Glutamatergic neuron (in vitro differentiated cells): ENCODE data around the gene RAB37. TPM values are rescaled to one million over a fixed set of nuclear protein-coding genes. Genes with fewer than 3 reads are reported as not detected.

Experiments
- DNase-seq: peaks from one replicate; pipeline ENCODE4 v3.0.0; 2022
- H3K27ac Mint-ChIP-seq: one replicate; pipeline ENCODE4 v1.8.0; 2020; ENCODE audit warnings: mild to moderate bottlenecking, mixed read lengths, inconsistent platforms; ENCODE audit not compliant: unreplicated experiment
- H3K27me3 Mint-ChIP-seq: one replicate; pipeline ENCODE4 v1.8.0; 2020; ENCODE audit warnings: mild to moderate bottlenecking, moderate library complexity, mixed read lengths, inconsistent platforms; ENCODE audit not compliant: unreplicated experiment
- H3K36me3 Mint-ChIP-seq: one replicate; pipeline ENCODE4 v1.8.0; 2020; ENCODE audit warnings: mild to moderate bottlenecking, mixed read lengths, inconsistent platforms; ENCODE audit not compliant: unreplicated experiment
- H3K4me1 Mint-ChIP-seq: one replicate; pipeline ENCODE4 v1.8.0; 2020; ENCODE audit warnings: mild to moderate bottlenecking, low read depth, mixed read lengths, inconsistent platforms; ENCODE audit not compliant: unreplicated experiment
- H3K4me3 Mint-ChIP-seq: one replicate; pipeline ENCODE4 v1.8.0; 2020; ENCODE audit warnings: mild to moderate bottlenecking, mixed read lengths, inconsistent platforms; ENCODE audit not compliant: unreplicated experiment
- H3K9me3 Mint-ChIP-seq: one replicate; pipeline ENCODE4 v1.8.0; 2020; ENCODE audit warnings: mild to moderate bottlenecking, moderate library complexity, mixed read lengths, inconsistent platforms; ENCODE audit not compliant: unreplicated experiment
- CTCF ChIP-seq: fragments of 200-600 bp; sonication (generic); IDR thresholded peaks from one replicate; pipeline ENCODE4 v1.5.0; 2021; ENCODE audit not compliant: partially characterized antibody, unreplicated experiment
- total RNA-seq: library from RNA; stranded (reverse); fragmentation: NEBNext Ultra II Directional; extraction: Animal tissue kit (Norgen Biotek cat#: 25700); gene quantifications from one replicate; pipeline ENCODE4 v1.2.1, GENCODE V29; 2021; ENCODE audit not compliant: unreplicated experiment

Gene RAB37
- total RNA-seq, 1 donor from 2014 or later: 2.1 TPM

- peaks cover 2% of the 10 kb centered on the region for H3K9me3 Mint-ChIP-seq
- peaks cover 12% of the 10 kb centered on the region for H3K4me1 Mint-ChIP-seq
- H3K27me3 Mint-ChIP-seq: peaks cover 3% of the 10 kb centered on the region
- H3K27ac Mint-ChIP-seq: no peak overlapping the region
- H3K4me3 Mint-ChIP-seq: no peak overlapping the region
- DNase-seq: no peak
- no peaks in the 10 kb centered on the region for H3K36me3 Mint-ChIP-seq
- no peak for TF ChIP-seq CTCF
Measured at GRCh38 chr17:74756891-74757290, 19.8 kb downstream of the RAB37 start.

- Mint-ChIP-seq H3K36me3 (no peaks in the 10 kb centered on the region), H3K27me3 (peaks cover 3% of the 10 kb centered on the region), H3K4me3 (no peak overlapping the region), H3K27ac (no peak overlapping the region), H3K9me3 (peaks cover 2% of the 10 kb centered on the region), H3K4me1 (peaks cover 12% of the 10 kb centered on the region)
- no peak for DNase-seq
- TF ChIP-seq CTCF: no peak
Measured at GRCh38 chr17:74757502-74757901, 20.4 kb downstream of the RAB37 start.

GRCh38 chr17:74757931-74758847 lies 21.1 kb downstream of the RAB37 start:
- TF ChIP-seq CTCF: no peak
- peaks cover 12% of the 10 kb centered on the region for H3K4me1 Mint-ChIP-seq
- no peaks in the 10 kb centered on the region for H3K9me3 Mint-ChIP-seq
- H3K27me3 Mint-ChIP-seq: peaks cover 3% of the 10 kb centered on the region
- no peaks in the 10 kb centered on the region for H3K36me3 Mint-ChIP-seq
- H3K4me3 Mint-ChIP-seq: no peak overlapping the region
- no peak for DNase-seq
- H3K27ac Mint-ChIP-seq: no peak overlapping the region

GRCh38 chr17:74758848-74759168 lies 21.8 kb downstream of the RAB37 start:
- Mint-ChIP-seq H3K9me3 (no peaks in the 10 kb centered on the region), H3K27me3 (peaks cover 2% of the 10 kb centered on the region), H3K36me3 (no peaks in the 10 kb centered on the region), H3K4me1 (peaks cover 12% of the 10 kb centered on the region), H3K4me3 (no peak overlapping the region), H3K27ac (peak overlapping the region; percentile 43)
- TF ChIP-seq CTCF: no peak
- DNase-seq: no peak

- Mint-ChIP-seq H3K4me1 (peaks cover 12% of the 10 kb centered on the region), H3K4me3 (no peak overlapping the region), H3K9me3 (no peaks in the 10 kb centered on the region), H3K27me3 (no peaks in the 10 kb centered on the region), H3K36me3 (no peaks in the 10 kb centered on the region), H3K27ac (peak overlapping the region; percentile 43)
- DNase-seq: no peak
- TF ChIP-seq CTCF: no peak
Measured at GRCh38 chr17:74759243-74759801, 22.3 kb downstream of the RAB37 start.
